PC-3 (cell line): ENCODE data around the gene GALNT4.

Experiments used
- CTCF ChIP-seq: fragments of 300-600 bp; sonication (generic); conservative IDR thresholded peaks from 2 replicates; pipeline ENCODE4 v1.5.1; 2017; ENCODE audit warnings: antibody characterized with exemption, low read depth, mild to moderate bottlenecking, low read length
- EZH2 ChIP-seq: fragments of 300-600 bp; sonication (generic); IDR thresholded peaks from one replicate; pipeline ENCODE4 v1.6.1; 2017; ENCODE audit warnings: antibody characterized with exemption, mild to moderate bottlenecking, low read length; ENCODE audit not compliant: unreplicated experiment

GRCh38 chr12:89484470-89484869 lies 40.1 kb downstream of the GALNT4 start:
- TF ChIP-seq CTCF (no peak), EZH2 (no peak)
